GM19438 (cell line): ENCODE data around the gene GABBR2.
"Not testable (repeated sequence)": the region's sequence is repeated elsewhere in the genome, so short reads cannot be mapped to it uniquely, and the experiment has no call there.

Experiments used
- ATAC-seq: cut with Tn5 transposase; IDR thresholded peaks from one replicate; pipeline ENCODE4 v1.9.1; 2021; ENCODE audit warnings: low read depth; ENCODE audit not compliant: unreplicated experiment

GABBR2 gene

DNA sequence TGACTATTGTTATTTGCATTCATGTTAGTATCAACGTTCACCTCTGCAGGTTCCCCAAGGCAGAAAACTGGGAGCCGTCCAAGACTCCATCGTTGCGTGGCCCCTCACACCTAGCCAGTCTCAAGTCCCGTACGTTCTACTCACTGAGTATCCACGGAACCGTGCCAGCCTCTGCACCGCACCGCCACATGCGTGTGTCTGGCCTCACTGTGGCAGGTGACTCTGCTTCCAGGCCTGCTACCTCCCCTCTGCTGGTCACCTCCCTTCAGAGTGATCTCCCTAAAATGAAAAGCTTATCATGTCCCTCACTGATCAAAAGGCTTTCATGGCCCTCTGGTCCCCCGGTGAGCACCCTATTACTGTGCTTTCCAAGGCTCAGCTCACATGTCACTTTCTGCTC lies 108.1 kb downstream of the GABBR2 start:
- ATAC-seq = no peak

DNA sequence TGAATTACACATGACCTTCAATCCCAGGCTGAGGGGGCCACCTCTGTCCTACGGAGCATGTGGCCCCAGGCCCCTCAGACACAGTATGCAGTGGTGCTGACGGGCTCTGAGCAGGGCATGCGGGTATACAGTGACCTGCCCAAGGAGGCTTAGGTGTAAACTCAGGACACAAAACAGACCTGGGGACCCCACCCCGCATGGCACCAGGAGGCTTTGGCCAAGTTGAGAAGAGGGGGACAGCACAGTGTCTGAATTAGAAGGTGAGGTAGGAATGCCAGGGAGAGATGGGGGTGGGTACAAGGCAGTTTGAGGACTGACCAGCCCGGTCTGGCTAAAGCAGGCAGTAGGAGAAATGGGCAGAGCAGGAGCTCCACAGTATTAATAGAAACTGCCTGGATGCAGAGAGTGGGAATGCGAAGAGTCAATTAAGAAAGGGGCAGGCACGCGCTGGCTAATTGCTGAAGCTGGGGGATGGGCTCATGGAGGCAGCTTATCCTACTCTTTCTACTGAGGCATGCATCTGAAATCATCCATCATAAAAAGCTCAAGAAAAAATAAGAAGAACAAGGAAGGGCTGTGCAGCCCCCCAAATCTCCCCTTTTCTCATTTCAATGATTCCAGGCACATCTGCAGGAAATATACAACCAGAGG lies 109.0 kb downstream of the GABBR2 start:
- ATAC-seq = no peak

DNA sequence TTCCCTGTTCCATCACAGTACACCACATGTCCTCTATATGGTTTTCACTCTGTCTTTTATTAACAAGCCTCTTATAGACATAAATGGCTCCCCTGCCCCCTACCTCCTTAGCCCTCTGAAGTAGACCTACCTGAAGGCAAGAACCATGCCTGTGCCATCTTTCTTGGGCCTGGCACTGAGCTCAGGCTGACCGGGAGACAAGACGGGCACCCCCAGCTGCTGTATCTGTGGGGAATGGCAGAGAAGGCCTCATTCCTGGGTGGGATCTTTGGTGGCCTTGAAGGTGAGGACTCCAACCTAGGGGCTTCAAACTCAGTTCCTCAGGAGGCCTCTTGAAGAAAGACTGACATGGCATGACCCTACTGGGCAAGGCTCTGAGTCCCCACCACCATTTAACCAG lies 109.9 kb downstream of the GABBR2 start:
- no peak for ATAC-seq

DNA sequence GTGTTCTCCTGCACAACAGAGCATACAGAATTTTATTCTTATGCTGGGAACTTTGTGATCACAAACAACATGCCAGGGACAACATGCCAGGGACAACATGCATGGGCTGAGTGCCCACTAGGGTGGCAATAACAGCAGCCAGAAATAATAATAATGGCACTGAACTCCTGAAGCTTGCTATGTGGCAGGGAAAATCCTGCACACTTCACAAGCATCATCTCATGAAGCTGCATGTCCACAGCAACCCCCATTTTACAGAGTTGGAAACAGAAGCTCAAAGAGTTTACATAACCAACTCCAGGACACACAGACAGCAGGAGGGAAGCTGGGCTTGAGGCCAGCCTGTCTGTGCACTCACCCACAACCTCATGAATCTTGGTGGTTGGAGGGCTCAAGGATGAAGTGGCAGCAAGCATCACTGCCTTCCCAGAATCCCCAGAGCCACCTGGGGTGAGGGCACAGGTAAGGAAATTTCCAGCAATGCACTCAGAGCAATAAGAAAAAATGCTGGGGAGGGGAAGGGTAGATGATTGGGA lies 111.4 kb downstream of the GABBR2 start:
- ATAC-seq = no peak

DNA sequence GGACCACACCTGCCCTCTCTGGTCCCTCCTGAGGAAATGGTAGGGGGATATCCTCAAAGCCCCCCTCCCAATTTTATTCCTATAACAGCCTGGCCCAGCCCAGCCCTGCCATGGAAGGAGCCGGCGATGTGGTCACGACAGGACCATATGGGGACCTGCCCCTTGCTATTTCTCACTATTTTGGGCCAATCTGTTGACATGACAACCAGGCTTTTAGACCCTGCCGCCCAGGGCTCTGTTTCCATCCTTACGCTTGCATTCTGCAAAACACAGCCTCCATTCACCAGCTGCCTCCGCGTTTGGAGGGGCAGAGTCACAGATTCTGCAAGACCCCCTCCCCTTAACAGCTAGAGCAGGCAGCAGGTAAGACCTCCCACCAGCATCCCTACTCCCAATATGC lies 112.2 kb downstream of the GABBR2 start:
- ATAC-seq = no peak

DNA sequence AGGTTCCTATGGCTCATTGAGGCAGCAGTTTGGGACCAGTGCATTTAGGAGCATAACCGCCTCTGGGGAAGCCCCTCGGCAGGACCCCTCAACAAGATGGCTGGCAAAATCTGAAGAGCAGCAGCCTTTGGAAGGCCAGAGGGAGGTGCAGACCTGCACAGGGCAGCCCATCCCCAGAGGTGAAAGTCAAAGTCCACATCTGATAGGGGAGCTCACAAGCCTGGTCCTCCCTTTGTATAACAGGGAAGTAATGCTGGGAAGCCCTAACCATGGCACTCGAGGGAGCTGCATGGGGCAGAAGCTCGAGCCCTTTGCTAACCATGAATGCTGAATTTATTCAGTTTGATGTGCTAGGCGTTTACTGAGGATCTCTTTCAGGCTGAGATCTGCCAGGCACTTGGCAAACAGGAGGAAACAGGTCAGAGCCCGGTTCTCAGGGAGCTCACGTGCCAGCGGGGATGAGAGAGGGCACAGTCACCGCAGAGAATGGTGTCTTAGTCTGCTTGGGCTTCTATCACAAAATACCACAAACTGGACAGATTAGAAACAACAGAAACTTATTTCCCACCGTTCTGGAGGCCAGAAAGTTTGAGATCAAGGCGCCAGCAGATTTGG lies 114.1 kb downstream of the GABBR2 start:
- ATAC-seq = no peak

DNA sequence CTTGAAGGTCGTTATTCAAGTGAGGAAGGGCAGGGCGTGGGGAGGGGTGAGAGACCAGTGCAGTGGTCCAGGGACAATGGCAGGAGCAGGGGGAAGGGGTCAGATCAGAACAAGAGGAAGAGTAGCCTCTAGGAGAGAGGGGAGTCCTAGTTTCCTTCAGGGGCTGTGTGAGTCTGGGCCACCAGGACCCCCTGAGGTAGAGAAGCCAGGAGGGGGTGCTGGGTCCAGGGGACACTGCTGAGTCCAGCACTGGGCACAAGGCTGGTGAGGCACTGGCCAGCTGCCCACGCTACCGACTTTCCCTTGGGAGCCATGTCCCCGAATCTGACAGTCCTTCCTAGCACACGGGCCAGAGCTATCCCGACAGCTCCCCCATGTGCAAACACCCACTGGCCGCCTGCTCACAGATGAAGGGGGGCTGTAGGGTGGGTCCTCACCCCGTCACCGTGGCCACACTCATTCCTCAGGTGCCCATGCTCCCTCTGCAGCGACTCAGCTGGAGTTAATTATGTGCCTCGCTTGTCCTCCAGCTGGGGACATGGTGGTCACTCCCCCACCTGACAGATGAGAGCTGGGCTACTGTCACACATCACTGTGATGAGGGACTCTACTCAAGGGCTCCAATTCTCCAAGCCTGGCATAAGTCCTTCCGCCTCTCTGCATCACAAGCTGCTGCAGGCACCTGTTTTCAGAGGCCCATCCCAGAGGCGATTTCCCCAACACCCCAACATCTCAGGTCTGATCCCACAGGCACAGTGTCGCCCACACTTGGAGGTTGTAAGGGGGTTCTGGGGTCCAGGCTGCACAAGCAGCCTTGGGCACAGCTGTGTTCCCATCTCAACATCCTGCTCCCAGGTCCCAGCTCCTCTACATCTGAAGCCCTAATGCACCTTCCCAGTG lies 115.1 kb downstream of the GABBR2 start:
- ATAC-seq = no peak

DNA sequence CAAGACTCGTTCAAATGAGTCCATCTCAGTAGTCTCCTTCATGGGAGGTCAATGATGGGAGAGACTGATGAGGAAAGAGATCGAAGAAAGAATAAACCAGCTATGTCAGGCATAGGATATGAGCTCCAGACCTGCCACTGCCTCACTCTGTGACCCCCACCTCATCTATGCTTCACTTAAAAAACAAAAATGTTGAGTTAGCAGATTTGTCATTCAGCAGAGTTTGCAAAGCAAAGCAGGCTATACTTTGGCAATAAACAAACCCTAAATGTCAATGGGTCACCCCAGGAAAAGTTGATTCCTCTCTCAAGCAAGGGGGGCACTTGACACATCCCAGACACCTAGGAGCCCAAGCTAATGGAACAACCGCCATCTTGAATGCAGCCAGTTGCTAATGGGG lies 117.0 kb downstream of the GABBR2 start:
- ATAC-seq = no peak

DNA sequence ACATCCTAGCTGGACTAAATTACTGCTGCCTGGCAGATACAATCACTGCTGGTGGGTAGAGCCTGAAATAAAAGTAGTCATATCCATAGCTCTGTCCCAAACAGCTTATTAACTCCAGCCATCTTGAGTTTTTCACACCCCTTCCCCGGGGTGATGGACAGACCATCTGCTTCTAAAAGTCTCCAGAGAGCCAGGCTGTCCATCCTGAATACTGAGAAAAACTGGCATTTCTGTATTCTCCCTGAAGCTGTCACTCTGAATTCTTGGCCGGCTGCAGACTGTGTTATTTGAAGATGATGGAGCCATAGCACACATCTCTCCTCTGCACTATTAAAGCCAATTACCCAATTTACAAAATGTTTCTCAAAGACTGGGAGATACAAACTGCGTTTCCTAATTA lies 118.6 kb downstream of the GABBR2 start:
- ATAC-seq = no peak

DNA sequence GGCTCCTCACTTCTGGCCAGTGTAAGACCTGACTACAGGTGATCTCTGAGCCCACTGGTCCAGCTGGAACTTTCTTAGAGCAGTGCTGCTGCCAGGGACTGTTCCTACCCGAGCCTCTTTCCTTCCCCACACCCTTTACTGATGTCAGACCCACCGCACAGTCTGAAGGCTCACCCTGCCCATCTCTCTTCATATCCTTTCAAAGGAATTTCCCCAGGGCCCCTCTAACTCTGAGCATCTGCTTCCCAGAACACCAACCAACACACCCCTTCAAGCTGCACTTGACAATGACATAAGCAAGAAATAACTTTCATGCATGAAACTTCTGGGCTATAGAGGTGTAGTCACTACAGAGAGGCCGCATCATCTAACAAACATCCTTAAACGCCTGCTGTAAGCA lies 119.6 kb downstream of the GABBR2 start:
- no peak for ATAC-seq

DNA sequence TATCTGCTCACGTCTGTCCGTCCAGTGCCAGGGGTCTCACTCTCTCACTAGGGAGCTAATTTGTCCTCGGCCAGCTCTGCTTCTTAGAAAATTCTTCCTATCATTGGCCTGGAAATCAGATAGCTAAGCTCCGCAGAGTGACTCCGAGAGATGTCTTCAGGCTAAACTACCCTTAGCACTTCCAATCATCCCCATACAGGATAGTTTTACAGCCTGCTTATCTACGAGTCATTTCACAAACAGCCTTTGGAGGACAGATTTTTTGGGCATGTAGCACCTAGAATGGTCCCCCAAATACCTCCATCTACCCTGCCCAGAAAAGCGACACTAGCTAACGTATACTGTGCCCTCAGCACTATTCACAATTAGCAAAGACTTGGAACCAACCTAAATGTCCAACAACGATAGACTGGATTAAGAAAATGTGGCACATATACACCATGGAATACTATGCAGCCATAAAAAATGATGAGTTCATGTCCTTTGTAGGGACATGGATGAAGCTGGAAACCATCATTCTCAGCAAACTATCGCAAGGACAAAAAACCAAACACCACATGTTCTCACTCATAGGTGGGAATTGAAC lies 123.8 kb downstream of the GABBR2 start:
- ATAC-seq = not testable (repeated sequence)

DNA sequence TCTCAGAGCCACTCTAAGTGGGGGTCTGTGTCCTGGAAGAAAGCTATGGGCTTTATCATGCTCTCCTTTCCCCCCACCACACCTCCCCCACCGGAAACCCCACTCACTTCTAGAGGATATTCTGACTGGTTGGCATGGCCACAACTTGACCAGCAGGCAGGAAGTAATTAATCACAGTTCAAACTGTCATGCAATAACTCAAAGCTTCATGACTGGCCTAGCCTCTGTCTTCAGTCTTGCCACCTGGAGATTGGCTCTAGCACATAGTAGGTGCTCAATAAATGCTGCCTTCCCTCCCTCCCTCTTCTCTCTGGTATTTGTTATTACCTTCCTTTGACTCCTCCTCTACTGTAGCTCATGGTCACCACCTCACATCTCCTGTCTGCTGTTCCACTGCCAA lies 124.7 kb downstream of the GABBR2 start:
- ATAC-seq = no peak

DNA sequence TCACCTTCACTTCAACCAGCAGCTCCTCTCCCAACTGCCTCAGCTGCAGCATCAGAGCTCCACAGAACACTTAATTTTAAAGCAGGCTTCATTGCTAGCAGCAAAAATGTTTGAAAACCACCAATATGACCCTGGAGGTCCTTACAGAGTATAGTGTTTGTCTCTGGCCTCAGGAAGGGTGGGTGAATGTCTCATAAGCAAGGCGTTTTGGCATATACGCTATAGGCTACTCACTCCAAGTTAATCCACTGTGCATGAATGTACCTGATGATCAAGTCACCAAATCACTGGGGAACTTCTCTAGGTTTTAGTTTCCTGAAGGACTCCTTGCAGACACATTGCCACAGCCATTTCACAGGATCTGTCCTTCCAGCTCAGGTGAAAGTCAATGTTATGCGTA lies 125.3 kb downstream of the GABBR2 start:
- ATAC-seq = no peak

DNA sequence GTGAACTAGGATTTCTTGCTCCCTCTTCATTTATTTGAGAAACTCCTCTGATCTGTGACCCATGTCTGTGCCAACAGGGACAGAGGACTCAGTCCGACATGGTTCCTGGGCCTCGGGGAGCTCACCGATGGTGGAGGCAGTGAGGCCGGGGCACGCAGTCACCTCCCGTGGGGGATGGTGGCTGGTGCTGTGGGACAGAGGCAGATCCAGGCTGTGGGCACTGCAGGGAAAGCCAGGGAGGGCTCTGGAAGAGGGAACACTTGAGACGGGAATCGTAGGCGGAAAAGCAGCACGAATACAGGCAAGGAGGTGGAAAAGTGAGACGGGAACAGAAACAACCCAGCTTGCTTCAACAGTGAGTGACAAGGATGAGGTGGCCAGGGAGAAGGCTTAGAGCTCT lies 127.8 kb downstream of the GABBR2 start:
- no peak for ATAC-seq

DNA sequence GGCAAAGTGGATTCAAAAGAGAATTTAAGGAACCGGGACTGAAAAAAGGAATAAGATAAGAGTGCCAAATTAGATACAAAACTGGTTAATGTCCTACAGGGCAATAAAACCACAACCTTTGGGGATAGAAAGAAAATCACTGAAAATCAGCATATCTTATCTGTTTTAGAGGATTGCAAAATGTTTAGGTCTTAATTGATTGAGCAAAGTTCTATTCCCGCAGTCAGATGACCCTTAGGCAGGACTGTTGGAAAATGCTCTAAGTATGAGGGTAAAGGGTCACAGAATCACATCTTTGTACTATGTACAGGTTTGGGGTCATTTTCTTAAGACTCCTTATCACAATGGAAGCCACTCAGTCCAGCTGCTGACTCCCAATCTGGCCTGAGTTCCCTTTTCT lies 129.0 kb downstream of the GABBR2 start:
- no peak for ATAC-seq

DNA sequence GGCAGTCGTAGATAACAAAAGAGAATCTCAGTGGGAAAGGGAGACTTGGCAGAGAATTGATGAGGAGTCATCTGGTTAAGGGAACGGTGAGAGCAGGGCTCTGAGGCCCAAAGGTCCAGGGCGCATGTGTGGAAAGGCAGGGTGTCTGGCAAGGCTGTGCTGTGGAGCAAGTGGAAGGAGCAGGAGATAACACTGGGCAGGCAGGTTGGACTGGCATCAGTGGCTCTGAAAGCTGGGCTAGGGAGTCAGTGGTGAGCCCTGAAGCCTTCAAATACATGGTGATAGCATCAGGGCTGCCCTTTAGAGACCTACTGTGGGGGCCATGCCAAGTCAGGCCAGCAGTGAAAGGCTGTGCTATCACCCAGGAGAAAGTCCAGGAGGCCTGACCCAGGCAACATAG lies 131.3 kb downstream of the GABBR2 start:
- no peak for ATAC-seq

DNA sequence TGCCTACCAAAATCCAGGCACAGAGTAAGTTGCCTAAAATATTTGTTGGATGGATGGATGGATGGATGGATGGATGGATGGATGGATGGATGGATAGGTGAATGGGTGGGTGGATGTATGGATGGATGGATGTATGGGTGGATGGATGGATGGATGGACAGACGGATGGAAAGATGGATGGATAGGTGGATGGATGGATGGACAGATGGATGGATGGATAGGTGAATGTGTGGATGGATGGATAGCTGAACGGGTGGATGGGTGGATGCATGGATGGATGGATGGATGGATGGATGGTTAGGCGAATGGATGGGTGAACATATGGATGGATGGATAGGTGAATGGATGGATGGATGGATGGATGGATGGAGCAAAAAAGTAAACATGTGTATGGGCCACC lies 131.9 kb downstream of the GABBR2 start:
- ATAC-seq = no peak

DNA sequence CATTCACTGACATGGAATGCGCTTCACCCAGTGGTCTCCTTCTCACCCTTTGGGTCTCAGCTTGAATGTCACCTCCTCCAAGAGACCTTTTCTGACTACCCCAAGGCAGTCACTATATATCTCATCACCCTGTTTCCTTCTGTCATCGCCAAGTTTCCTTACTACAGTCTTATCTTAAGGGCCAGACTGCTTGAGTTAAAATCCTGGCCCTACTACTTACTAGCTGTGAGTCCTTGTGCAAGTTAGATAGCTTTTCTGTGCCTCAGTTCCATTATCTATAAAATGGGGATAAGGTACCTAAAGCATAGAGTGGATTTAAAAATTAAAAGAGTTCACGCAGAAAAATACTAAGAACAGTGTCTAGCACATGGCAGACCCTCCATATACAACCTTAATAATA lies 132.4 kb downstream of the GABBR2 start:
- no peak for ATAC-seq

DNA sequence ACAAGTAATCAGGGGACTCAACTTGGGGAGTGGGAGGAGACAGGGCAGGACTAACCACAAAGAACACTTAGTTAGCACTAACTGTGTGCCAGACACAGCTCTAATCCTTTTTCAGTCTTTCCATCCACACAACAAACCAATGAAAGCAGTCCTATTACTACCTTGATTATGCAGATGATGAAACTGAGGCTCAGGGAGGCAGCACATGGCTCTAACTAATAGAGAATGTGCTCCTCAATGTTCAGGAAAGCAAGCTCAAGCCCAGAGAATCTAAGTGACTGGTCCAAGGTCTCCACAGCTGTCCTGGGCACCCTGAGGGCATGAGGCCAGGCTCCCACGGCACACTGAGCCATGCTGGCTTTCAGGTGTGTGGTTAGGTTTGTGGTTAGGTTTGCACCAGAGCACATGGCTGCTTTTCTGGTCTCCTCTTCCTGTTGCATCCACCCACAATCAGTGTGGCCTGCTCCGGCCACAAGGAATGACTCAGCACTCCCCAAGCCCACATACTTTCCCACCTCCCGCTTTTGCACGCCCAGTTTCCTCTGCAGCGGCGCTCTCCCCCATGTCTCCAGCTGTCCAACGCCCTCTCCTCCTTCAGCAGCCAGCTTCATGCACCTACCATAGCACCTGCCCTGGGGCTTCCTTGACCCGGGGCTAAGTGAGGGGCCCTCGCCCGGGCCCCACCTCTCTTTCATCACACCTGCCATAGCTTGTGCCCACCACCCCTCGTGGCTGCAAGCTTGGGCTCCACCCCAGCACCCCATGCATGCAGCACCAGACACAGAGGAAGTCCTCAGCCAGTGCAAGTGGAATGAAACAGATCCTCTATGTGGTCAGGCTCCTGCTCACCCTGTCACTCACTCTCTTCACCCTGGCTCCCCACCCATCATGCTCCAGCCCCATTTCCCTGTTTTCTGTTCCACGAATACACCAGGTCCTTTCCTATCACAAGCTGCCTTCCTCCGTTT lies 133.1 kb downstream of the GABBR2 start:
- ATAC-seq = peak; percentile 88

DNA sequence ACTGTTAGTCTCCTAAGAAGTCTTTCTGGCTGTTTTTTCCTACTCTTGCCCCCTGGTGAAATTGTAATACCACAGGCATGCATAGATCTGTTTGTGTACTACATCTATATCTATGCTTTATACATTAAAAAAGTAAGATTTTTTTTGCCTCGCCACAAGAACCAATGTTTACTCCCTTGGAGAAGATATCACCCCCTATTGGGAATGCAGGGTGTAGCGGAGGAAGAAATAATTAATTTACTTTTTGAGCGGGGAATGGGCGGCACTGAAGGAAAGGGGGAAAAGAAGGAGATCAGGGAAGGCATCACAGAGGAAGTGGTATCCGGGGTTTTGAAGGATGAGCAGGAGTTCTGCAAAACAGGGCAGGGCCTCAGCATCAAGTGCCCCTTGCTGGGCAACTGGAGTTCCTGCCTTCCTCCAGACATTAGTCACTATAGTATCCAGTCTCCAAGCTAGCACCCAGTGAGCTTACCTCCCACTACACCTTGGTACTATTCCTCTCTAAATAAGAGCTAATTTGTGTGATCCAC lies 134.9 kb downstream of the GABBR2 start:
- no peak for ATAC-seq
